ENCODE results near the gene CNTN4.
"Not testable (repeated sequence)": the region's sequence is repeated elsewhere in the genome, so short reads cannot be mapped to it uniquely, and the experiment has no call there.

CNTN4 gene

GRCh38 chr3:2984005-2984830, 885.6 kb downstream of the CNTN4 start:
- no peak overlapping the region for H3K4me3 Mint-ChIP-seq
- H3K9me3 Mint-ChIP-seq = peaks cover 10% of the 10 kb centered on the region
- H3K4me1 Mint-ChIP-seq (ENCODE audit: low read depth) = no peaks in the 10 kb centered on the region
- intact Hi-C loops (cut with micrococcal nuclease) = no loop called here
- no peaks in the 10 kb centered on the region for H3K27me3 Mint-ChIP-seq
- no peaks in the 10 kb centered on the region for H3K36me3 Mint-ChIP-seq (ENCODE audit: low read depth)
- H3K27ac Mint-ChIP-seq = no peak overlapping the region

- no peak overlapping the region for H3K4me3 Mint-ChIP-seq
- H3K27me3 Mint-ChIP-seq = no peaks in the 10 kb centered on the region
- H3K27ac Mint-ChIP-seq = no peak overlapping the region
- intact Hi-C loops (cut with micrococcal nuclease) = no loop called here
- no peaks in the 10 kb centered on the region for H3K4me1 Mint-ChIP-seq (ENCODE audit: low read depth)
- peaks cover 10% of the 10 kb centered on the region for H3K9me3 Mint-ChIP-seq
- H3K36me3 Mint-ChIP-seq (ENCODE audit: low read depth) = no peaks in the 10 kb centered on the region
Observed at GRCh38 chr3:2984831-2985220, 886.2 kb downstream of the CNTN4 start.

- Mint-ChIP-seq H3K36me3 (ENCODE audit: low read depth) (no peaks in the 10 kb centered on the region), H3K9me3 (peaks cover 10% of the 10 kb centered on the region), H3K27me3 (no peaks in the 10 kb centered on the region), H3K4me3 (no peak overlapping the region), H3K27ac (no peak overlapping the region), H3K4me1 (ENCODE audit: low read depth) (no peaks in the 10 kb centered on the region)
- intact Hi-C loops (cut with micrococcal nuclease) = no loop called here
Observed at GRCh38 chr3:2985479-2985878, 886.8 kb downstream of the CNTN4 start.

GRCh38 chr3:2992534-2992933, 893.9 kb downstream of the CNTN4 start:
- Mint-ChIP-seq H3K27me3 (no peaks in the 10 kb centered on the region), H3K4me3 (no peak overlapping the region), H3K9me3 (no peaks in the 10 kb centered on the region), H3K36me3 (ENCODE audit: low read depth) (no peaks in the 10 kb centered on the region), H3K4me1 (ENCODE audit: low read depth) (no peaks in the 10 kb centered on the region), H3K27ac (no peak overlapping the region)
- intact Hi-C loops (cut with micrococcal nuclease) = no loop called here

- H3K9me3 Mint-ChIP-seq = not testable (repeated sequence)
Observed at GRCh38 chr3:2993130-2993529, 894.5 kb downstream of the CNTN4 start.

GRCh38 chr3:2993736-2994135, 895.1 kb downstream of the CNTN4 start:
- Mint-ChIP-seq H3K27me3 (no peaks in the 10 kb centered on the region), H3K4me1 (ENCODE audit: low read depth) (no peaks in the 10 kb centered on the region), H3K4me3 (no peak overlapping the region), H3K9me3 (no peaks in the 10 kb centered on the region), H3K36me3 (ENCODE audit: low read depth) (no peaks in the 10 kb centered on the region), H3K27ac (no peak overlapping the region)
- intact Hi-C loops (cut with micrococcal nuclease) = no loop called here

More at GRCh38 chr3:2993130-2993529, 894.5 kb downstream of the CNTN4 start:
- H3K36me3 Mint-ChIP-seq (ENCODE audit: low read depth); H3K4me3 Mint-ChIP-seq; H3K4me1 Mint-ChIP-seq (ENCODE audit: low read depth); H3K27me3 Mint-ChIP-seq; H3K27ac Mint-ChIP-seq; intact Hi-C loops (cut with micrococcal nuclease): not testable (repeated sequence)

GRCh38 chr3:2995195-2995594, 896.5 kb downstream of the CNTN4 start:
- Mint-ChIP-seq H3K27me3 (no peaks in the 10 kb centered on the region), H3K36me3 (ENCODE audit: low read depth) (no peaks in the 10 kb centered on the region), H3K9me3 (no peaks in the 10 kb centered on the region), H3K27ac (no peak overlapping the region), H3K4me3 (no peak overlapping the region), H3K4me1 (ENCODE audit: low read depth) (no peaks in the 10 kb centered on the region)
- intact Hi-C loops (cut with micrococcal nuclease) = no loop called here

- intact Hi-C loops (cut with micrococcal nuclease) = no loop called here
- Mint-ChIP-seq H3K27me3 (no peaks in the 10 kb centered on the region), H3K4me3 (no peak overlapping the region), H3K4me1 (ENCODE audit: low read depth) (no peaks in the 10 kb centered on the region), H3K36me3 (ENCODE audit: low read depth) (no peaks in the 10 kb centered on the region), H3K9me3 (no peaks in the 10 kb centered on the region), H3K27ac (no peak overlapping the region)
Observed at GRCh38 chr3:3005146-3005744, 906.6 kb downstream of the CNTN4 start.

GRCh38 chr3:3013317-3014052, 914.8 kb downstream of the CNTN4 start:
- Mint-ChIP-seq H3K27ac (no peak overlapping the region), H3K9me3 (no peaks in the 10 kb centered on the region), H3K27me3 (peaks cover 1% of the 10 kb centered on the region), H3K36me3 (ENCODE audit: low read depth) (no peaks in the 10 kb centered on the region), H3K4me3 (no peak overlapping the region), H3K4me1 (ENCODE audit: low read depth) (no peaks in the 10 kb centered on the region)
- intact Hi-C loops (cut with micrococcal nuclease) = no loop called here

- Mint-ChIP-seq H3K27ac (no peak overlapping the region), H3K4me1 (ENCODE audit: low read depth) (no peaks in the 10 kb centered on the region), H3K27me3 (peaks cover 1% of the 10 kb centered on the region), H3K4me3 (no peak overlapping the region), H3K9me3 (no peaks in the 10 kb centered on the region), H3K36me3 (ENCODE audit: low read depth) (no peaks in the 10 kb centered on the region)
- intact Hi-C loops (cut with micrococcal nuclease) = no loop called here
Observed at GRCh38 chr3:3015185-3016089, 916.8 kb downstream of the CNTN4 start.

GRCh38 chr3:3016226-3016625, 917.6 kb downstream of the CNTN4 start:
- Mint-ChIP-seq H3K9me3 (no peaks in the 10 kb centered on the region), H3K27ac (no peak overlapping the region), H3K4me1 (ENCODE audit: low read depth) (no peaks in the 10 kb centered on the region), H3K4me3 (no peak overlapping the region), H3K36me3 (ENCODE audit: low read depth) (no peaks in the 10 kb centered on the region), H3K27me3 (peaks cover 1% of the 10 kb centered on the region)
- intact Hi-C loops (cut with micrococcal nuclease) = no loop called here

- no peaks in the 10 kb centered on the region for H3K36me3 Mint-ChIP-seq (ENCODE audit: low read depth)
- no peaks in the 10 kb centered on the region for H3K9me3 Mint-ChIP-seq
- no peak overlapping the region for H3K4me3 Mint-ChIP-seq
- H3K27me3 Mint-ChIP-seq = no peaks in the 10 kb centered on the region
- intact Hi-C loops (cut with micrococcal nuclease) = no loop called here
- no peak overlapping the region for H3K27ac Mint-ChIP-seq
- no peaks in the 10 kb centered on the region for H3K4me1 Mint-ChIP-seq (ENCODE audit: low read depth)
Observed at GRCh38 chr3:3020209-3020608, 921.5 kb downstream of the CNTN4 start.

- H3K4me3 Mint-ChIP-seq = no peak overlapping the region
- no peaks in the 10 kb centered on the region for H3K4me1 Mint-ChIP-seq (ENCODE audit: low read depth)
- H3K9me3 Mint-ChIP-seq = no peaks in the 10 kb centered on the region
- intact Hi-C loops (cut with micrococcal nuclease) = no loop called here
- H3K36me3 Mint-ChIP-seq (ENCODE audit: low read depth) = no peaks in the 10 kb centered on the region
- no peak overlapping the region for H3K27ac Mint-ChIP-seq
- H3K27me3 Mint-ChIP-seq = no peaks in the 10 kb centered on the region
Observed at GRCh38 chr3:3023111-3023745, 924.6 kb downstream of the CNTN4 start.

Data from dendritic cell treated with granulocyte-macrophage colony-stimulating factor and Interleukin-4, amounts not matched to agents 40 ng/mL and 50 ng/mL, for 4 days (primary cell).